ENCODE measurements around the gene PVALEF. TPM values are rescaled to one million over a fixed set of nuclear protein-coding genes. Genes with fewer than 3 reads are reported as not detected.

Gene PVALEF
- total and polyA plus RNA-seq, 2 experiments from 2014 or later: not detected

DNA sequence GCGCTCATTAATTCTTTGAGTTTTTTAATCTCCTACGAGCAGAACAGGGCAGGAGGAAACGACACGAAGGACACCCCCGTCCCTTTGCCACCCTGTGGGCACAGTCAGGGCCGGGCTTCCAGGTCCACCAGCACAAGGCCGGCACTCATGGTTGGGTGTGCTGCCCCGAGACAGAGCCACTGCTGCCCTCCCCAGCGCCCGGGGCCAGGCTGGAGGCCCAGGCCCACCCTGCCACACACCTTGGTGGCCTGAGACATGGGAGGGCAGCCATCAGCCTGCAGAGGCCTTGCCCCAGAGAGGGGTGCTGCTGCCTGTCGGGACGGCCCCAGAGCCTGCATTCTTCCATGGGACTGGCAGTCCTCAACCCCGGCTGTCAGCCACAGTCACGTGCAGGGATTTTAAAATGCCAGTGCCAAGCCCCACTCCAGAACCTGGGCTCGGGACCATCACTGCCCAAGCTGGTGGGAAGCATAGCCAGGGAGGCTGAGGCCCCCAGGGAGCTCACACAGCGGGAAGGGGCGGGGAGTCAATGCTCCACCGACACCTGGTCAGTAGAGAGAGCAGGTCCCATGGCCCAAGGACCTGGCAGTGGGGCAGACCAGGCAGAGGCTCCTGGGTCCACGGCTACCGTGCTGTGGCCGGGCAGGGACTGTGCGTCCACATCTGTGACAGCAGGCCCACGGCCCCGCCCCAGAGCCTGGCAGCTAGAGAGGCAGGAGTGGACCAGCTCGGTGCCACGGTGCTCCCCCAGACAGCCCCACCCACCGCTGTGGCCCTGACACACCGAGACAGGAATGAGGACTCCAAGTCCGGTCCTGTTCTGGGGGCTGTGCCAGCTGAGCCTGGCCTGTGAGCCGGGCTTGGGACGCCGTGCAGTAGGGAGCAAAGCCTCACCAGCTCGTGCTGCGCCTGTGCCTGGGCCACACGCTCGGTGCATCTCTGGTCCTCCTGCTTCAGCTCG is 29.9 kb downstream of the PVALEF start:
- H3K4me2 ChIP-seq (ENCODE audit: unreplicated experiment): no peak overlapping the region
- no peak overlapping the region for H3K9ac ChIP-seq
- no peak overlapping the region for H3K4me3 ChIP-seq
- TF ChIP-seq EZH2phosphoT487 (IDR thresholded peaks at IDR 0.05; ENCODE audit: insufficient read depth, low read depth) (no peak), EZH2 (IDR thresholded peaks at IDR 0.05; ENCODE audit: insufficient read depth, poor library complexity, severe bottlenecking) (no peak)
- no peaks in the 10 kb centered on the region for H3K27me3 ChIP-seq (replicated peaks; ENCODE audit: insufficient read depth)
- no peak overlapping the region for H3K27ac ChIP-seq
- H3K9me2 ChIP-seq (ENCODE audit: insufficient read depth): no peaks in the 10 kb centered on the region
- no peaks in the 10 kb centered on the region for H3K36me3 ChIP-seq (ENCODE audit: low read depth)
- 79 to 87% methylated on average over 31 to 37 of the region's 37 CpGs for WGBS, 2 experiments (ENCODE audit: low coverage in 1 of 2, low lambda C conversion rate in 2 of 2, missing lambda C conversion rate in 2 of 2)
- no peak overlapping the region for H2AFZ ChIP-seq
- H3F3A ChIP-seq (ENCODE audit: insufficient read depth): no peaks in the 10 kb centered on the region
- H3K4me1 ChIP-seq (ENCODE audit: insufficient read depth): no peaks in the 10 kb centered on the region
- in situ Hi-C loops (cut with MboI): no loop called here
- H4K20me1 ChIP-seq (ENCODE audit: insufficient read depth): no peaks in the 10 kb centered on the region
- no peaks in the 10 kb centered on the region for H3K79me2 ChIP-seq (ENCODE audit: insufficient read depth)
- no peaks in the 10 kb centered on the region for H3K9me3 ChIP-seq (ENCODE audit: low read depth)
- no peak for DNase-seq

DNA sequence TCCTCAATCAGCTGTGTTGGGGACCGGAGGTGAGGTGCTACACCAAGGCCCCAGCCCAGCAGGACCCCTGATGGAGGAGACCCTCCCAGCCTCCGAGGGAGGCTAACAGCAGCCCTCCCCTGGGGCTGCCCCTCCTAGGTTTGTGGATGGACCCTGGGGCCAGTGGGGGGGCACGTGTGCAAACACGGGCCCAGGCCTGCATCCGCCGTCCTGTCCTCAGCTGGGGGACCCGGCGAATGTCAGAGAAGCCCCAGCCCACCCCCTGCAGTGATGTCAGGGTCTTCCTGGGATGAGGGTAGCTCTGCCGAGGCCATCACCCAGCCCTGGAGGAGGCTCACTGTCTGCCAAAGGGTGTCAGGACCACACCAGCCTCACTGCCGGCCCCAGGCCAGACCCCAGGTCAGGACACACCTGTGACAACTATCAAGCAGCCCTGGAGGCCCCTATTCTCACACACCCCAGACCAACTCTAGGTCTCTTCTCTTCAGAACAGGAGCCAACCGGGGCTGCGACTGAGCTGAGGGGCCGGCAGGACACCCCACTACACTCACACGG is 30.7 kb downstream of the PVALEF start:
- 78 to 82% methylated on average over 14 of the region's 14 CpGs for WGBS, 2 experiments (ENCODE audit: low coverage in 1 of 2, low lambda C conversion rate in 2 of 2, missing lambda C conversion rate in 2 of 2)

DNA sequence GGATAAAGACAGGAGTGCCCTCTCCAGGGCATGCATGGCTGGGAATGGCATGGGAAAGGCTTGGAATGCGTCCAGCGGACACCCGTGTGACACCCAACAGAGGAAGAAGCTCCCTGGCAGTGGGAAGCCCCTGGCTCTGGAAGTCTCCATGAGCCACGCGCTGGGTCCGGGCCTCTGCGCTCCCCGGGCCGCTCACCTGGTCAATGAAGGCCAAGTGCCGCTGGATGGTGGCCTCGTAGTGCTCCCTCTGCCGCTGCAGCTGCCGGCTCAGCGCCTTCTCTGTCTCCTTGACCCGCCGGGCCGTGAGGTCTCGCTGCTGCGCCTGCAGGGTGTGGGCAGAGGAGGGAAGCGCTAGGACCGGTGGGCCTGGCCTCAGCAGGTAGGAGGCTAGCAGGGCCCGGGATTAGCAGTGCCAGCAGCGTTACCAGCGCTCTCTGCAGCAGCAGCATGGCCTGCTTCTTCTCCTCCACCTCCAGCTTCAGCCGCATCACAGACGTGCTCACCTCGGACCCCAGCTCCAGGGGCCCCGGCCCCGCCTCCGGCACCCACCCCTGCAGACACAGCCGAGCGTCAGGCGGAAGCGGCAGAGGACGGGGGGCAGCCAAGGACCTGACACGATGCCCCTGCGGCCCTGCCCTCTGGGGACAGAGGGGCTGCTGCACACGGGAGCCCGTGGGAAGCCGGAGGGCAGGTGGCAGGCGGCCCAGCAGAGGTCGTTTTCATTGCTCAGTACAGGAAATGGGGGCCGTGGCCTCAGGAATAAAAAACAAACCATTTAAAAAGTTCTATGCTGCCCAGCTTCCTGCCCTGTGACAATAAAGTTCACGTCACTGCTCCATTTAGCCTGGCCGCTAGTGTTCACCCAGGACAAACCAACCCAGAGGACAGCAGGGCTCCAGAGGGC is 31.4 kb downstream of the PVALEF start:
- Histone ChIP-seq H3K9ac (no peak overlapping the region), H3K9me2 (ENCODE audit: insufficient read depth) (no peaks in the 10 kb centered on the region), H3K36me3 (ENCODE audit: low read depth) (no peaks in the 10 kb centered on the region), H3K79me2 (ENCODE audit: insufficient read depth) (no peaks in the 10 kb centered on the region), H3K9me3 (ENCODE audit: low read depth) (no peaks in the 10 kb centered on the region), H3K27me3 (replicated peaks; ENCODE audit: insufficient read depth) (no peaks in the 10 kb centered on the region), H3K4me3 (no peak overlapping the region), H2AFZ (no peak overlapping the region), H3K27ac (no peak overlapping the region), H3K4me1 (ENCODE audit: insufficient read depth) (no peaks in the 10 kb centered on the region), H3F3A (ENCODE audit: insufficient read depth) (no peaks in the 10 kb centered on the region), H3K4me2 (ENCODE audit: unreplicated experiment) (no peak overlapping the region), H4K20me1 (ENCODE audit: insufficient read depth) (no peaks in the 10 kb centered on the region)
- TF ChIP-seq EZH2 (IDR thresholded peaks at IDR 0.05; ENCODE audit: insufficient read depth, poor library complexity, severe bottlenecking) (no peak), EZH2phosphoT487 (IDR thresholded peaks at IDR 0.05; ENCODE audit: insufficient read depth, low read depth) (no peak)
- in situ Hi-C loops (cut with MboI): no loop called here
- no peak for DNase-seq
- WGBS, 2 experiments (ENCODE audit: low coverage in 1 of 2, low lambda C conversion rate in 2 of 2, missing lambda C conversion rate in 2 of 2): 93 to 94% methylated on average over 29 to 45 of the region's 45 CpGs

More for the DNA sequence above, 30.7 kb downstream of the PVALEF start:
- H3K27ac ChIP-seq: no peak overlapping the region
- H3K4me3 ChIP-seq: no peak overlapping the region
- H3K9me2 ChIP-seq (ENCODE audit: insufficient read depth): no peaks in the 10 kb centered on the region
- no peaks in the 10 kb centered on the region for H3K4me1 ChIP-seq (ENCODE audit: insufficient read depth)
- no peaks in the 10 kb centered on the region for H3F3A ChIP-seq (ENCODE audit: insufficient read depth)
- H4K20me1 ChIP-seq (ENCODE audit: insufficient read depth): no peaks in the 10 kb centered on the region
- H3K27me3 ChIP-seq (replicated peaks; ENCODE audit: insufficient read depth): no peaks in the 10 kb centered on the region
- in situ Hi-C loops (cut with MboI): no loop called here
- H3K9ac ChIP-seq: no peak overlapping the region
- no peak for TF ChIP-seq EZH2 (IDR thresholded peaks at IDR 0.05; ENCODE audit: insufficient read depth, poor library complexity, severe bottlenecking)
- TF ChIP-seq EZH2phosphoT487 (IDR thresholded peaks at IDR 0.05; ENCODE audit: insufficient read depth, low read depth): no peak
- no peaks in the 10 kb centered on the region for H3K79me2 ChIP-seq (ENCODE audit: insufficient read depth)
- no peaks in the 10 kb centered on the region for H3K9me3 ChIP-seq (ENCODE audit: low read depth)
- H2AFZ ChIP-seq: no peak overlapping the region
- H3K36me3 ChIP-seq (ENCODE audit: low read depth): no peaks in the 10 kb centered on the region
- no peak overlapping the region for H3K4me2 ChIP-seq (ENCODE audit: unreplicated experiment)
- DNase-seq: no peak

DNA sequence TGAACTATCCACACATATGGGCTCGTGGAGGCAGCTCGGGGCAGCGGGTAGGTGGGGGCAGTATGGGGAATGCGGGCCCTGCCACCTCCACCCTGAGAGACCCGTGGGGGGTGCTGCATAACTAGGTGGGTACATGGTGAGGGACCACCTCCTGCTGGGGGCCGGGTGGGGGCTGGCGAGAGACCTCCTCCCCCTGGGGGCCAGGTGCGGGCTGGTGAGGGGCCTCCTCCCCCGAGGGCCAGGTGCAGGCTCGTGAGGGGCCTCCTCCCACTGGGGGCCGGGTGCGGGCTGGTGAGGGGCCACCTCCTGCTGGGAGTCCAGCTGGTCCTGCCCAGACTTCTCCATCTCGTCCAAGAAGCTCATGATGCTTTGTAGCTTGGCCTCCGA is 32.1 kb downstream of the PVALEF start:
- H3F3A ChIP-seq (ENCODE audit: insufficient read depth): no peaks in the 10 kb centered on the region
- H3K79me2 ChIP-seq (ENCODE audit: insufficient read depth): no peaks in the 10 kb centered on the region
- no peak overlapping the region for H3K9ac ChIP-seq
- DNase-seq: no peak
- H3K27me3 ChIP-seq (replicated peaks; ENCODE audit: insufficient read depth): no peaks in the 10 kb centered on the region
- H4K20me1 ChIP-seq (ENCODE audit: insufficient read depth): no peaks in the 10 kb centered on the region
- H3K4me1 ChIP-seq (ENCODE audit: insufficient read depth): no peaks in the 10 kb centered on the region
- H3K4me2 ChIP-seq (ENCODE audit: unreplicated experiment): no peak overlapping the region
- H3K27ac ChIP-seq: no peak overlapping the region
- in situ Hi-C loops (cut with MboI): no loop called here
- H3K9me3 ChIP-seq (ENCODE audit: low read depth): no peaks in the 10 kb centered on the region
- H2AFZ ChIP-seq: no peak overlapping the region
- no peaks in the 10 kb centered on the region for H3K9me2 ChIP-seq (ENCODE audit: insufficient read depth)
- H3K4me3 ChIP-seq: no peak overlapping the region
- 88 to 98% methylated on average over 5 to 9 of the region's 14 CpGs for WGBS, 2 experiments (ENCODE audit: low coverage in 1 of 2, low lambda C conversion rate in 2 of 2, missing lambda C conversion rate in 2 of 2)
- no peaks in the 10 kb centered on the region for H3K36me3 ChIP-seq (ENCODE audit: low read depth)
- TF ChIP-seq EZH2 (IDR thresholded peaks at IDR 0.05; ENCODE audit: insufficient read depth, poor library complexity, severe bottlenecking) (no peak), EZH2phosphoT487 (IDR thresholded peaks at IDR 0.05; ENCODE audit: insufficient read depth, low read depth) (no peak)

Data from GM23248 (cell line).